KMS-11 (cell line): Measurements from ENCODE around the gene C1orf21.

ENCODE experiments used
- H2AFZ ChIP-seq: fragments of 200-600 bp; sonication (generic); 2 replicates; pipeline ENCODE4 v1.6.1; 2016; ENCODE audit warnings: antibody characterized with exemption, mixed run types, low read depth
- H3K27ac ChIP-seq: fragments of 200-600 bp; sonication (generic); 2 replicates; pipeline ENCODE4 v1.6.1; 2016; ENCODE audit warnings: mild to moderate bottlenecking, mixed run types
- H3K27me3 ChIP-seq: fragments of 200-600 bp; sonication (generic); 2 replicates; pipeline ENCODE4 v1.6.1; 2017; ENCODE audit warnings: mild to moderate bottlenecking, low read depth, mixed run types, moderate library complexity; ENCODE audit not compliant: insufficient read depth
- H3K36me3 ChIP-seq: fragments of 200-600 bp; sonication (generic); 2 replicates; pipeline ENCODE4 v1.6.1; 2017; ENCODE audit warnings: mild to moderate bottlenecking, mixed run types; ENCODE audit not compliant: insufficient read depth
- H3K4me1 ChIP-seq: fragments of 200-600 bp; sonication (generic); 2 replicates; pipeline ENCODE4 v1.6.1; 2016; ENCODE audit warnings: mild to moderate bottlenecking, low read depth, mixed run types; ENCODE audit not compliant: poor library complexity, severe bottlenecking
- H3K4me2 ChIP-seq: fragments of 200-600 bp; sonication (generic); 2 replicates; pipeline ENCODE4 v1.7.0; 2016; ENCODE audit warnings: mild to moderate bottlenecking, mixed run types
- H3K4me3 ChIP-seq: fragments of 200-600 bp; sonication (generic); IDR thresholded peaks from 2 replicates; pipeline ENCODE4 v1.6.1; 2017; ENCODE audit warnings: low read depth, low read length, mixed read lengths; ENCODE audit not compliant: insufficient read depth
- H3K79me2 ChIP-seq: fragments of 200-600 bp; sonication (generic); 2 replicates; pipeline ENCODE4 v1.6.1; 2016; ENCODE audit warnings: low read depth, mixed run types; ENCODE audit not compliant: insufficient read depth
- H3K9ac ChIP-seq: fragments of 200-600 bp; sonication (generic); 2 replicates; pipeline ENCODE4 v1.6.1; 2016; ENCODE audit warnings: mild to moderate bottlenecking, mixed run types
- H4K20me1 ChIP-seq: fragments of 200-600 bp; sonication (generic); 2 replicates; pipeline ENCODE4 v1.6.1; 2016; ENCODE audit warnings: mild to moderate bottlenecking, mixed run types; ENCODE audit not compliant: insufficient read depth
- CTCF ChIP-seq: fragments of 200-600 bp; sonication (generic); conservative IDR thresholded peaks from 2 replicates; pipeline ENCODE4 v1.6.1; 2017; ENCODE audit warnings: low read depth, mild to moderate bottlenecking, antibody characterized with exemption, low read length, moderate library complexity, mixed read lengths

Gene C1orf21

DNA sequence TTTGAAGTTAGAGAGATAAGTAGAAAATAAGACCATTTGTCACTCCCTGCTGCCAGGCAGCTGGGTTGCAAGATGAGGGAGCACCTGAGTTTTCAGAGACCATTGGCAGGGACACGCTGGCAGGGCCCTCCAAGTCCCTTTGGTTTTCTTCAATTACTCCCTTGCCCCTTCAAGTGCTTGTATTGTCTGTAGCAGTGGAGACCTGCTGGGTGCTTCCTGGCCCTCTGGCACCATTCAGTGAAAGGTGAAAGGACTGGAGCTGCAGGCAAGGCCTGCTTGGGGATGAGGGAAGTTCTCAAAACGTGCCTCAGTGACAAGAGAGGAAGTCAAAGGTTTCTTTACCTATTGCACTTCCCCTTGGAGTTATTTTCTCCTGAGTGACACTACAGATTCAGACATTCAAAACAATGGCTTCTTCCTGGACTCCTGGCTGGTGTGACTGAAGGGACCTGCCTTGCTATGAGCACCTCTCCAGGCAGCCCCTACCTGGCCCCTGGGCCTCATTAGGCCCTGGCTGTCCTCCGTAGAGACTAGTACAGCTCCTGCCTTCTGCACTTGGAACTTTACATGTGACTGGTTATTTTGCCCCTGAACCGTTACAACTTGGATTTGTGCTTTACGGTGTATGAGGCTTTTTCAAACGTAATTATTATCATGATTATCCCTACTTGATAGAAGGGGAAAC lies 100.1 kb downstream of the C1orf21 start:
- Histone ChIP-seq H2AFZ (no peak overlapping the region), H3K79me2 (peaks cover 16% of the 10 kb centered on the region; the same call in 1 of the 2 replicates)

GRCh38 chr1:184487531-184488193 lies 100.8 kb downstream of the C1orf21 start:
- Histone ChIP-seq H3K9ac (no peak overlapping the region), H4K20me1 (no peaks in the 10 kb centered on the region), H3K4me1 (peaks cover 49% of the 10 kb centered on the region), H3K27ac (no peak overlapping the region), H3K36me3 (no peaks in the 10 kb centered on the region), H3K79me2 (peaks cover 21% of the 10 kb centered on the region; the same call in 1 of the 2 replicates), H3K27me3 (no peaks in the 10 kb centered on the region), H3K4me2 (no peak overlapping the region), H3K4me3 (no peak overlapping the region), H2AFZ (no peak overlapping the region)
- no peak for TF ChIP-seq CTCF

More for the DNA sequence above, 100.1 kb downstream of the C1orf21 start:
- Histone ChIP-seq H3K4me2 (no peak overlapping the region), H4K20me1 (no peaks in the 10 kb centered on the region), H3K36me3 (no peaks in the 10 kb centered on the region), H3K4me1 (peaks cover 49% of the 10 kb centered on the region), H3K27me3 (no peaks in the 10 kb centered on the region), H3K9ac (no peak overlapping the region), H3K4me3 (no peak overlapping the region), H3K27ac (no peak overlapping the region)
- no peak for TF ChIP-seq CTCF

- Histone ChIP-seq H3K9ac (no peak overlapping the region), H3K36me3 (no peaks in the 10 kb centered on the region), H4K20me1 (no peaks in the 10 kb centered on the region), H3K79me2 (peaks cover 42% of the 10 kb centered on the region; the same call in 1 of the 2 replicates), H3K27ac (peak overlapping the region; percentile 91; the same call in 1 of the 2 replicates), H3K27me3 (no peaks in the 10 kb centered on the region), H3K4me3 (no peak overlapping the region), H3K4me1 (peaks cover 60% of the 10 kb centered on the region), H2AFZ (no peak overlapping the region), H3K4me2 (peak overlapping the region; percentile 62; the same call in 1 of the 2 replicates)
- TF ChIP-seq CTCF: no peak
These were observed 103.1 kb downstream of the C1orf21 start for GRCh38 chr1:184489908-184490307.

DNA sequence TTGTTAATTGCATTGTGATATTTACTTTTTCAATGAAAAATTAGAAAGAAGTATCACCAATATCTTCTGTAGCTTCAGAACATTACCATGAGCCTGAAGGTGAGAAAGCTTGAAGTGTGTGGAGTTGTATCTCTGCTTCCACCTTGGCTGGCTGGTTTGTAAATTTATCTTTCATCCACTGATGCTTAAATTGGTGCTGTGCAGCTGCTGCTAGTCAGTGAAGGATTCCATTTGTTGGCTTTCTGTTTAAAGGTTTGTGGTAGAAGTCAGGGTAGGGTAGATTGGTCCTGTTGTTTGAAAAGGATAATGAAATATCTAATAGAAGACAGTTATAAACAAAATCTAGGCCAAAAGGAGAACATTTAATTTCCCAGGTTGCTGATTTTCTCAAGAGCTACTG lies 105.7 kb downstream of the C1orf21 start:
- peak overlapping the region; percentile 62 for H3K4me2 ChIP-seq
- H3K27me3 ChIP-seq: no peaks in the 10 kb centered on the region
- no peak overlapping the region for H3K4me3 ChIP-seq
- no peaks in the 10 kb centered on the region for H4K20me1 ChIP-seq
- H2AFZ ChIP-seq: no peak overlapping the region
- peaks cover 83% of the 10 kb centered on the region for H3K4me1 ChIP-seq
- H3K79me2 ChIP-seq: peaks cover 42% of the 10 kb centered on the region; the same call in 1 of the 2 replicates
- peak overlapping the region; percentile 76; the same call in 1 of the 2 replicates for H3K9ac ChIP-seq
- TF ChIP-seq CTCF: no peak
- peak overlapping the region; percentile 91 for H3K27ac ChIP-seq
- H3K36me3 ChIP-seq: no peaks in the 10 kb centered on the region
